Lung (tissue), 12 donors: ENCODE results near the gene BNIPL. TPM values are rescaled to one million over a fixed set of nuclear protein-coding genes. Genes with fewer than 3 reads are reported as not detected.

Experiments
- ATAC-seq: fragments of 200-7000 bp; cut with Tn5 transposase; one replicate; pipeline ENCODE4 v1.9.1; 2020; ENCODE audit warnings: moderate number of reproducible peaks; ENCODE audit not compliant: insufficient read depth, low FRiP score
- DNase-seq, 3 donors: peaks; one replicate each; pipeline ENCODE4 v3.0.0-alpha.2; 2013 to 2017
- H3K27ac ChIP-seq, 2 donors: one replicate each; pipeline ENCODE4 v1.5.1; 2013; ENCODE audit warnings: mild to moderate bottlenecking in 2 of 2, moderate library complexity in 2 of 2, control low read depth in 1 of 2, inconsistent platforms in 1 of 2, low read depth in 1 of 2, low read length in 1 of 2
- H3K27me3 ChIP-seq, 3 donors: one replicate each; pipeline ENCODE4 v1.5.1; 2013; ENCODE audit warnings: low read length in 2 of 3; ENCODE audit not compliant: control insufficient read depth in 3 of 3, insufficient read depth in 3 of 3
- H3K36me3 ChIP-seq, 4 donors: one replicate each; pipeline ENCODE4 v1.5.1; 2013; ENCODE audit warnings: low read length in 4 of 4, mild to moderate bottlenecking in 1 of 4, moderate library complexity in 1 of 4; ENCODE audit not compliant: control insufficient read depth in 4 of 4, insufficient read depth in 4 of 4
- H3K4me1 ChIP-seq, 5 donors: one replicate each; pipeline ENCODE4 v1.5.1; 2013; ENCODE audit warnings: low read length in 5 of 5, mild to moderate bottlenecking in 2 of 5, moderate library complexity in 1 of 5; ENCODE audit not compliant: control insufficient read depth in 5 of 5, insufficient read depth in 5 of 5
- H3K4me3 ChIP-seq: one replicate; pipeline ENCODE4 v1.5.1; 2013; ENCODE audit warnings: mild to moderate bottlenecking, control low read depth, moderate library complexity
- H3K9ac ChIP-seq, 2 donors: one replicate each; pipeline ENCODE4 v1.5.1; 2013; ENCODE audit warnings: low read length in 2 of 2, control low read depth in 1 of 2; ENCODE audit not compliant: insufficient read depth in 1 of 2
- H3K9me3 ChIP-seq, 4 donors: one replicate each; pipeline ENCODE4 v1.5.1; 2013; ENCODE audit warnings: low read length in 3 of 4, mild to moderate bottlenecking in 1 of 4, moderate library complexity in 1 of 4; ENCODE audit not compliant: control insufficient read depth in 4 of 4, insufficient read depth in 3 of 4
- WGBS, 2 donors: extraction: QIAGEN DNeasy Blood & Tissue Kit; methylation state at CpG; one replicate each; pipeline ENCODE4 v1.1.7; 2013; 5-methylcytosine and 5-hydroxymethylcytosine counted together
- polyA plus RNA-seq, 2 donors: library from polyadenylated mRNA; stranded (reverse); fragments of 200-250 nt; gene quantifications; one replicate each; pipeline ENCODE4 v1.2.1, GENCODE V29; 2013
- total RNA-seq, 2 donors: library from RNA; depleted of rRNA in 1 of 2; stranded (reverse); fragments of >200 nt in 1 of 2; gene quantifications; one replicate each; pipeline ENCODE4 v1.2.1, GENCODE V29; 2014 to 2021
- TF ChIP-seq, protein P1 (sequence below): IDR thresholded peaks from 2 replicates; pipeline ENCODE4 v1.5.1; 2012; ENCODE audit warnings: mild to moderate bottlenecking; ENCODE audit errors: control extremely low read depth, extremely low read depth
- donor health status: control.
- donor health status: control.
- donor health status: Bipolar disorder and iron deficiency.
- donor health status: healthy.
- donor health status: DM: yes; HTN: yes; CAD: no.

The BNIPL gene
- total and polyA plus RNA-seq, 4 donors, result 1.9 to 12.2 (median 5.7) TPM

GRCh38 chr1:151043163-151043562 lies 6.8 kb downstream of the BNIPL start:
- Histone ChIP-seq H3K4me1 (peaks cover 0 to 5% (median 2%) of the 10 kb centered on the region in 5 donors), H3K4me3 (no peak overlapping the region), H3K27ac (no peak overlapping the region), H3K27me3 (no peaks in the 10 kb centered on the region), H3K36me3 (no peaks in the 10 kb centered on the region), H3K9ac (no peak overlapping the region), H3K9me3 (no peaks in the 10 kb centered on the region)
- DNase-seq (no peak), ATAC-seq (no peak)
- TF ChIP-seq, protein P1, sequence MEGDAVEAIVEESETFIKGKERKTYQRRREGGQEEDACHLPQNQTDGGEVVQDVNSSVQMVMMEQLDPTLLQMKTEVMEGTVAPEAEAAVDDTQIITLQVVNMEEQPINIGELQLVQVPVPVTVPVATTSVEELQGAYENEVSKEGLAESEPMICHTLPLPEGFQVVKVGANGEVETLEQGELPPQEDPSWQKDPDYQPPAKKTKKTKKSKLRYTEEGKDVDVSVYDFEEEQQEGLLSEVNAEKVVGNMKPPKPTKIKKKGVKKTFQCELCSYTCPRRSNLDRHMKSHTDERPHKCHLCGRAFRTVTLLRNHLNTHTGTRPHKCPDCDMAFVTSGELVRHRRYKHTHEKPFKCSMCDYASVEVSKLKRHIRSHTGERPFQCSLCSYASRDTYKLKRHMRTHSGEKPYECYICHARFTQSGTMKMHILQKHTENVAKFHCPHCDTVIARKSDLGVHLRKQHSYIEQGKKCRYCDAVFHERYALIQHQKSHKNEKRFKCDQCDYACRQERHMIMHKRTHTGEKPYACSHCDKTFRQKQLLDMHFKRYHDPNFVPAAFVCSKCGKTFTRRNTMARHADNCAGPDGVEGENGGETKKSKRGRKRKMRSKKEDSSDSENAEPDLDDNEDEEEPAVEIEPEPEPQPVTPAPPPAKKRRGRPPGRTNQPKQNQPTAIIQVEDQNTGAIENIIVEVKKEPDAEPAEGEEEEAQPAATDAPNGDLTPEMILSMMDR, result no peak
- WGBS, 2 donors, result 90 to 91% methylated on average over 1 of the region's 1 CpG

- ATAC-seq (peak; percentile 86), DNase-seq (peak; percentile 78 to 88 (median 80))
- 0 to 1% methylated on average over 29 of the region's 29 CpGs for WGBS, 2 donors
- TF ChIP-seq, protein P1, result no peak
- H3K36me3 ChIP-seq, result peaks cover 8 to 13% (median 9%) of the 10 kb centered on the region in 4 donors
- H3K9ac ChIP-seq, result peak within 1 kb of the TSS; percentile 58 to 76
- peak within 1 kb of the TSS; percentile 88 to 90 for H3K27ac ChIP-seq
- no peaks in the 10 kb centered on the region for H3K9me3 ChIP-seq
- peaks cover 0 to 9% (median 4%) of the 10 kb centered on the region in 5 donors for H3K4me1 ChIP-seq
- no peaks in the 10 kb centered on the region for H3K27me3 ChIP-seq
- peak within 1 kb of the TSS; percentile 69 for H3K4me3 ChIP-seq
Measured at GRCh38 chr1:151047591-151047924, 11.2 kb downstream of the BNIPL start, which contains the start of gene C1orf56. C1orf56 (plus strand) TSS chr1:151047751; CDS start chr1:151047848, 97 bp downstream.

DNA sequence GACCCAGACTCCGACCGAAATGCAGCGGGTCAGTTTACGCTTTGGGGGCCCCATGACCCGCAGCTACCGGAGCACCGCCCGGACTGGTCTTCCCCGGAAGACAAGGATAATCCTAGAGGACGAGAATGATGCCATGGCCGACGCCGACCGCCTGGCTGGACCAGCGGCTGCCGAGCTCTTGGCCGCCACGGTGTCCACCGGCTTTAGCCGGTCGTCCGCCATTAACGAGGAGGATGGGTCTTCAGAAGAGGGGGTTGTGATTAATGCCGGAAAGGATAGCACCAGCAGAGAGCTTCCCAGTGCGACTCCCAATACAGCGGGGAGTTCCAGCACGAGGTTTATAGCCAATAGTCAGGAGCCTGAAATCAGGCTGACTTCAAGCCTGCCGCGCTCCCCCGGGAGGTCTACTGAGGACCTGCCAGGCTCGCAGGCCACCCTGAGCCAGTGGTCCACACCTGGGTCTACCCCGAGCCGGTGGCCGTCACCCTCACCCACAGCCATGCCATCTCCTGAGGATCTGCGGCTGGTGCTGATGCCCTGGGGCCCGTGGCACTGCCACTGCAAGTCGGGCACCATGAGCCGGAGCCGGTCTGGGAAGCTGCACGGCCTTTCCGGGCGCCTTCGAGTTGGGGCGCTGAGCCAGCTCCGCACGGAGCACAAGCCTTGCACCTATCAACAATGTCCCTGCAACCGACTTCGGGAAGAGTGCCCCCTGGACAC lies 11.7 kb downstream of the BNIPL start:
- Histone ChIP-seq H3K9ac (peak overlapping the region; percentile 58 to 76), H3K4me3 (peak overlapping the region; percentile 69), H3K4me1 (peaks cover 0 to 9% (median 4%) of the 10 kb centered on the region in 5 donors), H3K36me3 (peaks cover 11 to 16% (median 14%) of the 10 kb centered on the region in 4 donors), H3K27me3 (no peaks in the 10 kb centered on the region), H3K27ac (peak overlapping the region; percentile 88 to 90), H3K9me3 (no peaks in the 10 kb centered on the region)
- DNase-seq (peak; percentile 77 to 84 (median 77)), ATAC-seq (peak; percentile 42)
- WGBS, 2 donors, result 0% methylated on average over 48 of the region's 48 CpGs
- TF ChIP-seq, protein P1, result no peak
